SK-N-MC (cell line): ENCODE measurements around the gene SENP3.

Experiments
- DNase-seq: peaks from one replicate; pipeline ENCODE4 v3.0.0-alpha.2; 2011; ENCODE audit warnings: low read depth, low spot score
- H3K27ac ChIP-seq: fragments of 200-600 bp; sonication (generic); 2 replicates; pipeline ENCODE4 v1.5.1; 2016; ENCODE audit warnings: mixed run types
- H3K36me3 ChIP-seq: fragments of 200-600 bp; sonication (generic); 2 replicates; pipeline ENCODE4 v1.6.1; 2017; ENCODE audit warnings: antibody characterized with exemption, low read length, mixed read lengths; ENCODE audit not compliant: insufficient read depth
- H3K4me3 ChIP-seq: fragments of 200-600 bp; sonication (generic); 2 replicates; pipeline ENCODE4 v1.5.1; 2016
- H3K9ac ChIP-seq: fragments of 200-600 bp; sonication (generic); 2 replicates; pipeline ENCODE4 v1.8.0; 2017; ENCODE audit warnings: mixed run types, mixed read lengths; ENCODE audit not compliant: insufficient read length
- H3K9me3 ChIP-seq: fragments of 200-600 bp; sonication (generic); 2 replicates; pipeline ENCODE4 v1.6.1; 2017; ENCODE audit warnings: low read depth, mild to moderate bottlenecking, antibody characterized with exemption, low read length, moderate library complexity, mixed read lengths
- EZH2 ChIP-seq: fragments of 200-600 bp; sonication (generic); IDR thresholded peaks from one replicate; pipeline ENCODE4 v1.6.1; 2017; ENCODE audit warnings: antibody characterized with exemption
- FOXP2 ChIP-seq: optimal IDR thresholded peaks from 2 replicates; pipeline ENCODE3; 2011; ENCODE audit warnings: mild to moderate bottlenecking, moderate library complexity; ENCODE audit not compliant: insufficient read depth; ENCODE audit errors: extremely low read length, control extremely low read depth
- POLR2AphosphoS5 ChIP-seq: IDR thresholded peaks from 2 replicates; pipeline ENCODE4 v1.6.1; 2012; ENCODE audit warnings: mild to moderate bottlenecking, low read depth, low read length, borderline replicate concordance

The SENP3 gene

GRCh38 chr17:7579001-7579833 lies 17.5 kb downstream of the SENP3 start, which contains the start of gene CD68:
CD68 (plus strand) TSS chr17:7579638; CDS start chr17:7579678, 40 bp downstream.
- Histone ChIP-seq H3K9ac (no peak within 1 kb of the TSS), H3K36me3 (peaks cover 50% of the 10 kb centered on the region)

GRCh38 chr17:7579834-7580603 lies 18.3 kb downstream of the SENP3 start:
- TF ChIP-seq EZH2 (no peak), POLR2AphosphoS5 (no peak), FOXP2 (no peak)

More at GRCh38 chr17:7579001-7579833, 17.5 kb downstream of the SENP3 start, which contains the start of gene CD68:
- TF ChIP-seq EZH2 (no peak), FOXP2 (no peak), POLR2AphosphoS5 (peak; percentile 87)
- peak within 1 kb of the TSS; percentile 92 for H3K27ac ChIP-seq
- no peaks in the 10 kb centered on the region for H3K9me3 ChIP-seq
- no peak for DNase-seq
- H3K4me3 ChIP-seq = peak within 1 kb of the TSS; percentile 24; the same call in 1 of the 2 replicates

GRCh38 chr17:7580604-7581575 lies 19.2 kb downstream of the SENP3 start:
- TF ChIP-seq FOXP2 = no peak
- no peak for TF ChIP-seq POLR2AphosphoS5
- TF ChIP-seq EZH2 = no peak
- Histone ChIP-seq H3K27ac (peak overlapping the region; percentile 68), H3K36me3 (peaks cover 33% of the 10 kb centered on the region), H3K9ac (no peak overlapping the region), H3K4me3 (no peak overlapping the region), H3K9me3 (no peaks in the 10 kb centered on the region)
- no peak for DNase-seq

More at GRCh38 chr17:7579834-7580603, 18.3 kb downstream of the SENP3 start:
- H3K27ac ChIP-seq = peak overlapping the region; percentile 92
- no peak overlapping the region for H3K4me3 ChIP-seq
- no peaks in the 10 kb centered on the region for H3K9me3 ChIP-seq
- DNase-seq = no peak
- no peak overlapping the region for H3K9ac ChIP-seq
- peaks cover 42% of the 10 kb centered on the region for H3K36me3 ChIP-seq

GRCh38 chr17:7582396-7583252 lies 20.9 kb downstream of the SENP3 start:
- H3K4me3 ChIP-seq = peak overlapping the region; percentile 95
- H3K27ac ChIP-seq = peak overlapping the region; percentile 99
- no peaks in the 10 kb centered on the region for H3K9me3 ChIP-seq
- peak overlapping the region; percentile 99 for H3K9ac ChIP-seq
- TF ChIP-seq EZH2 = no peak
- TF ChIP-seq POLR2AphosphoS5 = no peak
- TF ChIP-seq FOXP2 = no peak
- no peak for DNase-seq
- peaks cover 21% of the 10 kb centered on the region for H3K36me3 ChIP-seq

GRCh38 chr17:7583253-7584109 lies 21.8 kb downstream of the SENP3 start, which contains the start of gene MPDU1:
MPDU1 (plus strand) TSS chr17:7583852; CDS start chr17:7583863, 11 bp downstream.
- H3K36me3 ChIP-seq = peaks cover 14% of the 10 kb centered on the region
- H3K27ac ChIP-seq = peak within 1 kb of the TSS; percentile 99
- TF ChIP-seq EZH2 (no peak), POLR2AphosphoS5 (peak; percentile 68)
- peak within 1 kb of the TSS; percentile 95 for H3K4me3 ChIP-seq
- peak; percentile 80 for DNase-seq
- H3K9ac ChIP-seq = peak within 1 kb of the TSS; percentile 99
- no peaks in the 10 kb centered on the region for H3K9me3 ChIP-seq

GRCh38 chr17:7586673-7587419 lies 25.1 kb downstream of the SENP3 start:
- DNase-seq = no peak
- no peak overlapping the region for H3K4me3 ChIP-seq

More at GRCh38 chr17:7586673-7587419, 25.1 kb downstream of the SENP3 start:
- no peak overlapping the region for H3K9ac ChIP-seq
- H3K27ac ChIP-seq = peak overlapping the region; percentile 50; the same call in 1 of the 2 replicates
- TF ChIP-seq FOXP2 = no peak
- no peak for TF ChIP-seq POLR2AphosphoS5
- no peak for TF ChIP-seq EZH2
- H3K9me3 ChIP-seq = no peaks in the 10 kb centered on the region
- H3K36me3 ChIP-seq = peaks cover 22% of the 10 kb centered on the region
